ENCODE data around the gene OPTC. TPM values are rescaled to one million over a fixed set of nuclear protein-coding genes. Genes with fewer than 3 reads are reported as not detected.
A peak's percentile ranks its signal among the peaks of the same experiment; 100 is the strongest.

The OPTC gene
- total and polyA plus RNA-seq, 8 donors = not detected

GRCh38 chr1:203473781-203474305, 20.1 kb upstream of the OPTC start:
- DNase-seq (no peak), FAIRE-seq (no peak), ATAC-seq (no peak)
- Histone ChIP-seq H3K27ac (no peak overlapping the region), H3K9me3 (no peaks in the 10 kb centered on the region), H3K36me3 (no peaks in the 10 kb centered on the region), H3K4me3 (no peak overlapping the region), H3K27me3 (no peaks in the 10 kb centered on the region), H3K4me1 (no peaks in the 10 kb centered on the region)
- WGBS, 2 donors = 68 to 87% methylated on average over 9 of the region's 9 CpGs
- intact Hi-C loops (cut with DNase I) = no loop called here
- TF ChIP-seq CTCF (IDR thresholded peaks at IDR 0.05) = no peak

- no peaks in the 10 kb centered on the region for H3K27me3 ChIP-seq
- no peak for TF ChIP-seq CTCF (IDR thresholded peaks at IDR 0.05)
- WGBS, 2 donors = 11 to 14% methylated on average over 7 to 8 of the region's 8 CpGs
- no peak for FAIRE-seq
- no peak within 1 kb of the TSS for H3K4me3 ChIP-seq
- no peaks in the 10 kb centered on the region for H3K36me3 ChIP-seq
- DNase-seq = peak in 4 of 6 donors; percentile 28 to 54 (median 39)
- H3K9me3 ChIP-seq = no peaks in the 10 kb centered on the region
- H3K4me1 ChIP-seq = no peaks in the 10 kb centered on the region
- ATAC-seq = peak; percentile 56 to 80 (median 72)
- intact Hi-C loops (cut with DNase I) = no loop called here
- peak within 1 kb of the TSS in 3 of 4 donors; percentile 37 to 55 (median 49) for H3K27ac ChIP-seq
Observed at GRCh38 chr1:203475012-203475981, 18.7 kb upstream of the OPTC start, which contains the start of gene PRELP. Gene PRELP (plus strand): TSS chr1:203475806. CDS start chr1:203483185, 7,379 bp downstream.

- ATAC-seq (no peak), FAIRE-seq (no peak), DNase-seq (no peak)
- WGBS, 2 donors = 50 to 57% methylated on average over 9 of the region's 9 CpGs
- no peak for TF ChIP-seq CTCF (IDR thresholded peaks at IDR 0.05)
- intact Hi-C loops (cut with DNase I) = no loop called here
- no peak overlapping the region for H3K4me3 ChIP-seq
- H3K27me3 ChIP-seq = no peaks in the 10 kb centered on the region
- no peak overlapping the region for H3K27ac ChIP-seq
- H3K36me3 ChIP-seq = no peaks in the 10 kb centered on the region
- no peaks in the 10 kb centered on the region for H3K4me1 ChIP-seq
- no peaks in the 10 kb centered on the region for H3K9me3 ChIP-seq
Observed at GRCh38 chr1:203476216-203476814, 17.6 kb upstream of the OPTC start.

- no peaks in the 10 kb centered on the region for H3K36me3 ChIP-seq
- ATAC-seq (no peak), FAIRE-seq (no peak), DNase-seq (no peak)
- intact Hi-C loops (cut with DNase I) = no loop called here
- H3K27me3 ChIP-seq = no peaks in the 10 kb centered on the region
- H3K4me1 ChIP-seq = no peaks in the 10 kb centered on the region
- 78 to 90% methylated on average over 3 of the region's 3 CpGs for WGBS, 2 donors
- H3K4me3 ChIP-seq = no peak overlapping the region
- TF ChIP-seq CTCF (IDR thresholded peaks at IDR 0.05) = no peak
- H3K27ac ChIP-seq = no peak overlapping the region
- no peaks in the 10 kb centered on the region for H3K9me3 ChIP-seq
Observed at GRCh38 chr1:203477748-203478147, 16.2 kb upstream of the OPTC start.
